ENCODE data around the gene SLC8A1.

GRCh38 chr2:40270372-40270771, 181.5 kb downstream of the SLC8A1 start:
- TF ChIP-seq EZH2 (IDR thresholded peaks at IDR 0.05; ENCODE audit: borderline replicate concordance, control insufficient read depth, low read depth, low read length) (no peak), POLR2AphosphoS5 (IDR thresholded peaks at IDR 0.05; ENCODE audit: low read length) (no peak), CTCF (IDR thresholded peaks at IDR 0.05 in 2 of 3, conservative IDR thresholded peaks at IDR 0.05 in 1 of 3; ENCODE audit: control insufficient read depth in 2 of 3, extremely low read depth in 1 of 3, insufficient read depth in 1 of 3, low read depth in 3 of 3, low read length in 3 of 3) (no peak), RAD21 (IDR thresholded peaks at IDR 0.05; ENCODE audit: insufficient read depth, low read depth, low read length) (no peak)

Data from GM12878 (cell line).